ENCODE measurements around the gene RTL1. TPM values are rescaled to one million over a fixed set of nuclear protein-coding genes. Genes with fewer than 3 reads are reported as not detected.

Gene RTL1
- total RNA-seq, 4 donors from 2014 or later: 0.31 TPM; not detected in 3

DNA sequence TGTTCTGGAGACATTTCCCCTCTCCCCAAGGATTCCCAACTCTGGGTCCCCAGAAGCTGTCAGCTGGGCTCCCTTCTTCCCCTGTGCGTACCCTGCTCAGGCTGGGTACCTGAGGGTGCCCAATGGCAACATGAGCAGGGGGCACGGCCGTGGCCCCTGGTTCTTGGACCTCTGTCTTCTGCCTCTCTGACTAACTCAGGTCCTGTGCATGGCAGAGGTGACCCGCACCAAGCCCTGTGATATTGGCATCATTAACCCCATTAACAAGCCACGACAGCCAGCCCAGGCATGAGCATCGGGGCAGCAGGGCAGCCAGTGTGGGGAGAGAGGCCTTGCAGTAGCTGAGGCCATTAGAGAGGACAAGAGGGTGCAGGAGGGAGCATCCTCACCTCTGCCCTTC, 28.4 kb downstream of the RTL1 start:
- TF ChIP-seq POLR2A (IDR thresholded peaks at IDR 0.05) (no peak), EP300 (IDR thresholded peaks at IDR 0.05) (no peak), POLR2AphosphoS5 (IDR thresholded peaks at IDR 0.05) (no peak)
- TF ChIP-seq, protein P1, sequence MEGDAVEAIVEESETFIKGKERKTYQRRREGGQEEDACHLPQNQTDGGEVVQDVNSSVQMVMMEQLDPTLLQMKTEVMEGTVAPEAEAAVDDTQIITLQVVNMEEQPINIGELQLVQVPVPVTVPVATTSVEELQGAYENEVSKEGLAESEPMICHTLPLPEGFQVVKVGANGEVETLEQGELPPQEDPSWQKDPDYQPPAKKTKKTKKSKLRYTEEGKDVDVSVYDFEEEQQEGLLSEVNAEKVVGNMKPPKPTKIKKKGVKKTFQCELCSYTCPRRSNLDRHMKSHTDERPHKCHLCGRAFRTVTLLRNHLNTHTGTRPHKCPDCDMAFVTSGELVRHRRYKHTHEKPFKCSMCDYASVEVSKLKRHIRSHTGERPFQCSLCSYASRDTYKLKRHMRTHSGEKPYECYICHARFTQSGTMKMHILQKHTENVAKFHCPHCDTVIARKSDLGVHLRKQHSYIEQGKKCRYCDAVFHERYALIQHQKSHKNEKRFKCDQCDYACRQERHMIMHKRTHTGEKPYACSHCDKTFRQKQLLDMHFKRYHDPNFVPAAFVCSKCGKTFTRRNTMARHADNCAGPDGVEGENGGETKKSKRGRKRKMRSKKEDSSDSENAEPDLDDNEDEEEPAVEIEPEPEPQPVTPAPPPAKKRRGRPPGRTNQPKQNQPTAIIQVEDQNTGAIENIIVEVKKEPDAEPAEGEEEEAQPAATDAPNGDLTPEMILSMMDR (IDR thresholded peaks at IDR 0.05): no peak
- no peak overlapping the region for H3K4me3 ChIP-seq
- no peaks in the 10 kb centered on the region for H3K36me3 ChIP-seq
- no peak overlapping the region for H3K27ac ChIP-seq
- WGBS, 2 donors (ENCODE audit: low coverage in 1 of 2): 90% methylated on average over 2 of the region's 6 CpGs; no CpG with 5 or more reads in 1 of the 2 donors
- H3K27me3 ChIP-seq: peaks cover 51% of the 10 kb centered on the region
- H3K4me1 ChIP-seq: no peaks in the 10 kb centered on the region
- no peaks in the 10 kb centered on the region for H3K9me3 ChIP-seq
- no peak for ATAC-seq

DNA sequence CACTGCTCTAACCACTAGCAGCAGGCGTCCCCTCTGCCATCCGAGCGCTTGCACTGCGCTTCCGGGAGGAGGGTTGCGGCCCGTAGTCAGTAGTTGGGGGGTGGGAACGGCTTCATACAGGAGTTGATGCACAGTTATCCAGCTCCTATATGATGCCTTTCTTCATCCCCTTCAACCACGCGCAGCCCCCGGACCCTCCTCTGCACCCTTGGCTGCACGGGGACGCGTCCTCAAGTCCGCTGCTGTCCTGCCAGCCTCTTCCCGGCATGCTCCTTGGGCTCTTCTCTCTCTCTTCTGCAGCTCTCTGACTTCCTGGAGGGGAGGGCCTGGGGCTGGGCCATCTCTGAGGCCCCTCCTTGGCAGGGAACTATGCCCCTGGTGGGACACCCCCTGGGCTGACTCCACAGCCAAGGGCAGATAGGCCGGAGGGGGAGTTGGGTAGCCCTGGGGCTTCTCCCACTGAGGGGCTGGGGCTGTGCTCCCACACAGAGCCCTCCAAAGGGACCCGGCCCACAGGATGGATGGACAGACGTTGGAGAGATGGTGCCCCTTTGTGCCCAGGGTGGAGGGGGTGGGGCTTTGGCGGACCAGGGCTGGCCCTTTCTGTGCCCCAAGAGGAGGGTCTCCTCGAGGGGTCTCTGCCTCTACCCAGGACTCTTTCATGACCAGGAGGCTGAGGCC, 29.0 kb downstream of the RTL1 start:
- Histone ChIP-seq H3K36me3 (no peaks in the 10 kb centered on the region), H3K9me3 (no peaks in the 10 kb centered on the region), H3K27ac (no peak overlapping the region), H3K4me1 (no peaks in the 10 kb centered on the region), H3K27me3 (peaks cover 51% of the 10 kb centered on the region), H3K4me3 (no peak overlapping the region)
- TF ChIP-seq, protein P1 (IDR thresholded peaks at IDR 0.05): no peak
- TF ChIP-seq EP300 (IDR thresholded peaks at IDR 0.05) (no peak), POLR2AphosphoS5 (IDR thresholded peaks at IDR 0.05) (no peak), POLR2A (IDR thresholded peaks at IDR 0.05) (no peak)
- WGBS, 2 donors (ENCODE audit: low coverage in 1 of 2): no CpG with 5 or more reads among the region's 21 CpGs
- ATAC-seq: no peak

DNA sequence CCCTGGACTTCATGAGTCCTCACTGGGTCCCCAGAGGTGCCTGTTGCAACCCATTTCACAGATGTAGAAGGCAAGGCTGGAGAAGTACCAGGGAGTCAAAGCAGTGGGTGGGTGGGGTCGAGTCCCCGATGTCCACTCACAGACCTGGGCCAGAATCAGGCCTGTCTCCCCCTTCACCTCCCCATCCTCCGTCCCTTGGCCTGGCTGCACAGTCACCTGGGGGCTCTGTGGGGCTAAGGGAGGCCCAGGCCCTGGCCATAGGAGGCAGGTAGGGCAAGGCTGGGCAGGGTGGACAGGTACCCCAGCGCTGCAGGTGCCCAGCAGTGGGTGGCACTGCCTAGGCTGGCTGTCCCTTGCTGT, 29.5 kb downstream of the RTL1 start:
- Histone ChIP-seq H3K27me3 (peaks cover 46% of the 10 kb centered on the region), H3K4me1 (no peaks in the 10 kb centered on the region), H3K27ac (no peak overlapping the region), H3K36me3 (no peaks in the 10 kb centered on the region), H3K9me3 (no peaks in the 10 kb centered on the region), H3K4me3 (no peak overlapping the region)
- WGBS, 2 donors (ENCODE audit: low coverage in 1 of 2): 80% methylated on average over 1 of the region's 4 CpGs; no CpG with 5 or more reads in 1 of the 2 donors
- no peak for ATAC-seq
- no peak for TF ChIP-seq EP300 (IDR thresholded peaks at IDR 0.05)
- no peak for TF ChIP-seq POLR2A (IDR thresholded peaks at IDR 0.05)
- TF ChIP-seq, protein P1 (IDR thresholded peaks at IDR 0.05): no peak
- no peak for TF ChIP-seq POLR2AphosphoS5 (IDR thresholded peaks at IDR 0.05)

DNA sequence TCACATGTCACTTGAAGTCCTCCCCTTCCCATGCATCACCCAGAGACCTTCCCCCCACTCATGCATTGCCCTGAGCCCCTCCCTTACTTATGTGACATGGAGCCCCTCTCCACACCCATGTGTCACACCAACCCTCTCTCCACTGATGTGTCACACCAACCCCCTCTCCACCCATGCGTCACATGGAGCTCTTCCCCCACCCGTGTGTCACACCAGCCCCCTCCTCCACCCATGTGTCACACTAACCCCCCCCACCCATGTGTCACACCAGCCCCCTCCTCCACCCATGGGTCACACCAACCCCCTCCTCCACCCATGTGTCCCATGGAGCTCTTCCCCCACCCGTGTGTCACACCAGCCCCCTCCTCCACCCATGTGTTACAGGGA, 30.4 kb downstream of the RTL1 start:
- ATAC-seq: no peak
- Histone ChIP-seq H3K36me3 (no peaks in the 10 kb centered on the region), H3K27me3 (peaks cover 36% of the 10 kb centered on the region), H3K4me1 (no peaks in the 10 kb centered on the region), H3K27ac (no peak overlapping the region), H3K9me3 (no peaks in the 10 kb centered on the region), H3K4me3 (no peak overlapping the region)
- 0 to 40% methylated on average over 1 to 3 of the region's 3 CpGs for WGBS, 2 donors (ENCODE audit: low coverage in 1 of 2)
- TF ChIP-seq POLR2A (IDR thresholded peaks at IDR 0.05): no peak

DNA sequence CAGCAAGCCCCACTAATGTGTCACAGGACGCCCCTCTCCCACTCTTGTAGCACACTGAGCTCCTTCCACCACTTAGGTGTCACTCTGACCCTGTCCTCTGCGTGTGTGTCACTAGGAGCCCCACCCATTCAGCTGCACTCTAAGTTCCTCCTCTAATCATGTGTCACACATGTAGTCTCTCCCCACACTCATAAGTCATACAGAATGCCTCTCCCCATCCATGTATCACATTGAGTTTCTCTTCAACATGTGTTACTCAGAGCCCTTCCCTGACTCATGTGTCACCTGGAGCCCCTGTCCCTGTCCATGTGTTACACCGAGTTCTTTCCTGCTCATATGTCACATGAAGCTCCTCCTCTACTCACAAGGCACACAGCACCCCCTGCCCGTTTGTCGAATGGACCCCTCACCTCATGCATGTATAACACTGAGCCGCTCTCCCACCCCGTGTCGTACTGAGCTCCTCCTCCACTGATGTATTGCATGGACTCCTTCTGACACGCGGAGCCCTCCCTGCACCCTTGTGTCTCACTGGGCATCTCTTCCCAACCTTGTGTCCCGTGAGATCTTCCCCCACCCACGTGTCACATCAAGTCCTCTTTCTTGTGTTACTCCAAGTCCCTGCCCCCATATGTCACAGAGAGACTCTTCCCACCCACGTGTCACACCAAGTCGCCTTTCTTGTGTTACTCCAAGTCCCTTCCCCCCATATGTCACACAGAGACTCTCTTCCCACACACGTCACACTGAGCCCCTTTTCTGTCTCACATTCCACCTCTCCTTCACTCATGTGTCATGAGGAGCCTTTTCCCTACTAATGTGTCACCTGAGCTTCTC, 31.0 kb downstream of the RTL1 start:
- TF ChIP-seq POLR2AphosphoS5 (IDR thresholded peaks at IDR 0.05) (no peak), POLR2A (IDR thresholded peaks at IDR 0.05) (no peak), EP300 (IDR thresholded peaks at IDR 0.05) (no peak)
- TF ChIP-seq, protein P1 (IDR thresholded peaks at IDR 0.05): no peak
- ATAC-seq: no peak
- WGBS, 2 donors (ENCODE audit: low coverage in 1 of 2): 73 to 79% methylated on average over 15 of the region's 15 CpGs

More for the DNA sequence above, 31.0 kb downstream of the RTL1 start:
- no peak overlapping the region for H3K4me3 ChIP-seq
- no peak overlapping the region for H3K27ac ChIP-seq
- no peaks in the 10 kb centered on the region for H3K4me1 ChIP-seq
- H3K36me3 ChIP-seq: no peaks in the 10 kb centered on the region
- H3K9me3 ChIP-seq: no peaks in the 10 kb centered on the region
- peaks cover 30% of the 10 kb centered on the region for H3K27me3 ChIP-seq

All from gastroesophageal sphincter (tissue), 4 donors.